Occipital lobe (tissue), 2 donors: Measurements from ENCODE around the gene GLT6D1. TPM values are rescaled to one million over a fixed set of nuclear protein-coding genes. Genes with fewer than 3 reads are reported as not detected.

Source experiments
- DNase-seq: peaks from one replicate; lab custom pipeline; 2025; lab: John Stamatoyannopoulos, UW
- total RNA-seq: library from RNA; depleted of rRNA; stranded (reverse); fragments of >200 nt; gene quantifications from one replicate; pipeline ENCODE4 v1.2.3, GENCODE V29; 2014

Gene GLT6D1
- total RNA-seq, 1 donor from 2014 or later, result not detected

DNA sequence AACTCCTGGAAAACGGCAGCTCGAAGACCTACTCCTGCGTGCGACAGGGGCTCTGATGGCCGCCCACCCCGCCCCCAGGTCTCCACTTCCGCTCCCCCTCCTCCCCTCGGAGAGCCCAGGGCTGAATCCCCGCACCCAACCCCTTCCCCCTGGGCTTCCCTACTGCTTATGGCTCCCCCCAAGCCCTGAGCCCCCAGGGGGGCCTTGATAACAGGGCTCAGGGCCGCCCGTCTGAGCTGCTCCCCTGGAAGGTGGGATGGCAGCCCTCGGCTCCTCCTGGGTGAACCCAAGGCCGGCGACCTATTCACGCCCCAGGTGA, 30.4 kb downstream of the GLT6D1 start:
- DNase-seq, result no peak

DNA sequence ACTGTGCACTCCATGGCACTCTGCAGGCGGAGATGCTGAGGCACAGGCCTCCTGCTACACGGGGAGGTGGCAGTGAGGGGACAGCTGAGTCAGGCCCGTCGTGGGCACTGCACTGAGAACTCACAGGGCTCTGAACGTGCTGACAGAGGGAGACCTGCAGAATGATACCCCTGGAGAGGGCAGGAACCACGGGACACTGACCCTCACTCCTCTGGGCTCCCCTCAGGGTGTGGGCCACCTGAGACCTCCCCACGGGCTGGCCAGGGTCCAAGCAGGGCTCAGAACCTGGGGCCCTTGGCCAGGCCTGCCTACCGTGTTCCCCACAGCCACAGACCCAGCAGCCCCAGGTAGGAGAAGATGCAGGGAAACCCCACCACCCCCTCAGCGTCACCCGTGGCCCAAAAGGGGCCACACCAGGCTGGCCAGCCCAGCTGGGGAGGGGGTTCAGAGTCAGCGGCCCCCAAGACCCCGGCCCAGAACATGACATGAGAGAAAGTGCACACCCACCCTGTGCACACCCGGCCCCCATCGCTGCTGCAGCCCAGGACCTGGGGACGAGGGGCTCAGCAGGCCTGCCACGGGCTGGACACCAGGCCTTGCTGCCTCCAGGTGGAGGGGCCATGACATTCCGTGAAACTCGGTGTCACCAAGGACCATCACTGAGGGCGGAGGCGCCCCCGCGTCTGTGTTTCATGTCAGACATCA, 30.9 kb downstream of the GLT6D1 start:
- no peak for DNase-seq

DNA sequence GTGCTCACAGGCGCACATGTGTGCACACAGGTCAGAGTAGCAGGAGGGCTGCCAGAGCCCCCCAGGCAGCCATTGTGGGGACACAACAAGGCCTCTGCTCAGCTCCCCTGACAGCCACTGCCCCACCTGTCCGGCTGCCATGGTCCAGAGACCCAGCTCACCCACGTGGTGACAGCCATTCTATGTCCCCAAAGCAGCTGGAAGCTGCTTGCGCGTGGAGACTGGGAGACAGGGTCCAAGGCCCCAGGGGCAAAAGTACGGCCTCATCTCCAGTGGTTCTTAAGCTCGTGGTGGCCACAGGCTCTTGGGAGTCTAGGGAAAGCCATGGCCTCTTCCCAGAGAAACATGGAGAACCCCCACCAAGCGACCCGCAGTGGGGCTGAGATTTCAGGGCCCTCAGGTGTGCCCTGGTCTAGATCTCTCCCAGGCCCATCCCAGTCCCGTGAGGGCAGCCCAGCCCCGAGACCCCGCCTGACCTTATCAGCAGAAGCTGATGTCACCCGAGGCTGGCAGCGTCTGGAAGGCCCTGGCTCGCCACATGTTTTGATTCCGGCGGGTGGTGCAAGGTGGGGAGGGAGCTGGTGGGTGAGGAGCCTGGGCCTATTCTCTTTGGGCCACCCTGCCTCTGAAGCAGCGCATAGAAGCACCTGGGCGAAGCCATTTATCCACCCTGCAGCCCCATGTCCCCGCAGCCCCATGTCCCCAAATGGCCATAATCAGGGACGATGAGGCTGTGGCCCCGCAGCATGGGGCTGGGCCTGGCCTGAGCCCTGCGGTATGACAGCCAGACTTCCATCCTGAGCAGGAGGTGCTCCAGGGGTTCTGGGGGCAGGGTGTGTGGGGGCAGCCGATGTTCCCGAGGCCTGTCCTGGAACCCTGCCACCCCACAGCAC, 31.7 kb downstream of the GLT6D1 start:
- no peak for DNase-seq

DNA sequence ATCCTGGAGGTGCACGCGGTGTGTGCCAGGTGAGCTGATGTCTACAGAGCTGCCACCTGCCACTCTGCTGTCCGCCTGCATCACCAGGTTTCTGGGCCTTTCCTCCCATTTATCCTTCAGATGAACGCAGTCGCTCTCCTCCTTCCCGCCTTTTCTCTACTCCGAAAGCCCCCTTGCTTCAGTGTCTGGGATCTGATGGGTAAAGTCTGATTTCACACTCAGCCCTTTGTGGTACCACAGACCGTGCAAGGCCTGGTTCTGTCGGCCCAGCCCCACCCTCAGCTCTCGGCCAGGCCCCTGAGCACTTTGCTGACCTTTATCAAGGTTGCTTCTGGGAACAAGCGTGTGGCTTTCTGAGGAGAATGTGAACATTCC, 32.5 kb downstream of the GLT6D1 start:
- no peak for DNase-seq

DNA sequence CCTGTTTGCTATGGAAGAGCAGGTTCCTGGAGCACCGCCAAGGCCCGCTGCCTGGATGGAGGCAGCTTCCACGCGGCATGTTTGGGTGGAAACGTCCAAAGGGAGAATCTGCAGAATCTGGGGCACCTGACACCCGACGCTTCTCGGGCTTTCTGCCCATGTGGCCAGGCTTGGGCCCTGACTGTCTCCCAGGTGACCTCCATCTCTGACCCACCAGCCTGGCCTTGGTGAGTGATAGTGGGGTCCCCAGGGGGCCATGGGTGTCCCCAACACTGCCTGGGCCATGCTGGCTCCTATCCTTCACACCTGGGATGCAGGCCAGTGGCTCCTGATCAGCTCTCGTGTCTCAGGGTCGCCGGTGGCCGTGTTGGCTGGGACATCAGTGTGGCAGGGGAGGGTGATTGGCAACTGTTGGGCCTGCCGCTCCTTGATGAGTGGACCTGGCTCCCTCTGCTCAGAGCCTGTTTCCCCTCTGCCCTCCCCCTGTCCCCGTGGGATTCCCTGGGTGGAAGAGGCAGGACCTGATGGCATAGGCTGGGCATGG, 34.0 kb downstream of the GLT6D1 start:
- no peak for DNase-seq

DNA sequence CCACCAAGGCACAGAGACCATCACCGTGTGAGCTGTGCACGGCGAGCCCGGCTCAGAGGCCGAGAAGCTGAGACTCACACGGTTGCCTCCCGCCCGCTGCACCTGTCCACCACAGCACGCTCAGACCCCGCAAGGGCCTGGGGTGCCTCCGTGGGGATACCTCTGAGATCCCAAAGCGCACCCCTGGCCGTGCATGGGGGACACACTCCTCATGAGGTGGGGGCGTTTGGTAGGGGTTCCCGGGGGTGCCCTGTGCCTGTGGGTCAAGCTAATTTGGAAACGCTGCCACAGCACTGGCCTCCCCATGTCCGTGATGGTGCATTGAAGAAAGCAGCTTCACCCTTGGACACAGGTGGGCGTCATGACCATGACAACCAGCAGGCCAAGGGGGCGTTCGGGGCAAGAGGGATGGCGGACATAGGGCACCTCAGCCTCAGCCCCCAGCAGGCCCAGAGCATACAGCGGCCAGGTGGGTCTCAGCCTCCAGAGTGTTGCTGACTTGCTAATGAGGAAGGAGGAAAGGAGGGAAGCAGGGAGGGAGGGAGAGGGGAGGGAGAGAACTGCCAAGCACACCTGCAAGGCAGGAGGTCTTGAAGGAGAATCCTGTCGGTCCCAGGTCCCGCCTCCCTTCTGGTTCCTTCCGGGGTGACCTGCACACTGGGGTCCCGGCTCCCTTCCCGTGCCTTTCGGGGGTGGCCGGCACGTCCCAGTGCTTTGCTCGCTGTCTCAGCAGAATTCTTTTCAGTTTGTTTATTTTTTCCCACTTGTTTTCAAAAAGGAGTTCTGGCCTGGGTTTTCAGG, 34.7 kb downstream of the GLT6D1 start:
- DNase-seq, result no peak

DNA sequence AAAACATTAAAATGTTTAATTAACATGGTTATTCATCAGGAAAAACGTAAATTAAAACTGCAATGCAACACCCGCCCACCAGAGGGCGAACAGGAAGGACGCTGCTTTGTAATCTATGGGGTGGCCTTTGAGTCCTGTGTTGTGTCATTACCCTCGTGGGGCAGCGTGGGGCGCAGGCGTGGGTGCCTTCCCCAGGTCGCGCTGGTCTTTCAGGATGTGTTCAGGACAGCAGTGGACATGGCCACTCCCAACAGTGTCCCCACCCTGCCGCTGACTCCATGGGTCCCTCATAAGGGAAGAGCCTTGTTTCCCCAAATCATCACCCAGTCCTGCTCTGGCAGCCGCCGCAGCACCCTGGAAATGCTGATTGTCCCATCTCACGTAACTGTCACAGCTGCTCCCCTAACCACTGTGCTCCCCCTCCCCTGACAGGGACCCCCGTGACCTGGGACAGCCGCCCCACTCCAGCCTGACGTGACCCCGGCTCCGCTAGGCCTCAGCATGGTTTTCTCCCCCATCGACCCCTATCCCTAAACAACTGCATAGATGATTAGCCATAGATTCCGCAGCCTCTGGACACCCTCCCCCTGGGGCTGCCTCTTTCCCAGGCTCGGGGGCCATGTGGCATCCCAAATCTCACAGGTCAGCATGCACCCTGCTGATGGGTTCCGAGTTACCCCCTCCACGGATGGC, 36.4 kb downstream of the GLT6D1 start:
- no peak for DNase-seq

DNA sequence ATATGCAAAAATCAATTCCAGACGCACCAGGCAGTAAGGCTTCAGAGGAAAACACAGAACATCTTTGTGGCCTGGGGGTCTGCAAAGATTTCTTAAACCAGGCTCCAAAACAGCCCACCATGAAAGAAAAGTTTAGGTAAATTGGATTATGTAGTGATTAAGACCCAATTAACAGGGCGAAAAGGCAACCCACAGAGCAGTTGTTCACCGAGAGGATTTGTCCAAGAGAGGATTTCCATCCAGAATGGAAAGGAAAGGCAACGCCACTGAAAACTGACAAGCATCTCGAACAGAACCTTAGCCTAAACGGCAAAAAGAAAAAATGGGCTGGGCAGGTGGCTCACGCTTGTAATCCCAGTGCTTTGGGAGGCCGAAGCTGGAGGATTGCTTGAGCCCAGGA, 37.4 kb downstream of the GLT6D1 start:
- no peak for DNase-seq

DNA sequence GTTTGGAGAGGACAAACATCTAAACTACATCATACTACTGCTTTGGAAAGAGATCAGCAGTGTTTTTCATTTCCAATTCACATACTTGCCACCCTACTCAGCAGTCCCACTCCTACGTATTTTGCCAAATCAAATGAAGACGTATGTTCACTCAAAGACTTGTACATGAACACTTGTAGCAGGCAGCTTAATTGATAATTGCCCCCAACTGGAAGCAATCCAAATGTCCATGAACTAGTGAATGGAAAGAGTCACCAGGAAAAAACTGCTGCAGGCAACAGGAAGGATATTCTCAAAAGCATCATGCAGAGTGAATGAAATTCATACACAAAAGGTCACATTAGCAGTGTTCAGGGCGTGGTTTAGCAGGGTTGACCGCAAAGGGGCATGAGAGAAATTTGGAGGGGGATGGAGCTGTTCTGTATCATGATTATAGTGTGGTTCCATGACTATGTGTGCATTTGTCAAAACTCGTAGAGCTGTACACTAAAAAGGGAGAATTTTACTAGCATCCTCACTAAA, 39.0 kb downstream of the GLT6D1 start:
- no peak for DNase-seq

DNA sequence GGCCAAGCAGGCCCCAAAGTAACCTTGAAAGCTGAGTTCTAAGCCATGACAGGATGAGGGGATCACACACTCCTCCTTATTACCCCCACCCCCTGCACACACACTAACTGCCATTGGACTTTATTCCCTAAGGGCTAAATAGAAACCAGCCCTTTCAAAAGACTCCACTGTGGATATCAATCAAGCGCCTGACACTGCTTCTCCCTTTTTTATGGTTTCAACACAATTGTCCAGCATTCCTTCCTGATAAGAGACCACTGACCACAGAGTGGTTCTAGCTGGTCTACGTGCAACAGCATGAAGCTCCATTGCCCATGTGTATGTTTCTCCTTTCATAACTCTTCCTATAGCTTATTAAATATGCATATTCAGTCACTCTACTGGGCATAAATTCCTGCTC, 43.1 kb downstream of the GLT6D1 start:
- DNase-seq, result no peak

DNA sequence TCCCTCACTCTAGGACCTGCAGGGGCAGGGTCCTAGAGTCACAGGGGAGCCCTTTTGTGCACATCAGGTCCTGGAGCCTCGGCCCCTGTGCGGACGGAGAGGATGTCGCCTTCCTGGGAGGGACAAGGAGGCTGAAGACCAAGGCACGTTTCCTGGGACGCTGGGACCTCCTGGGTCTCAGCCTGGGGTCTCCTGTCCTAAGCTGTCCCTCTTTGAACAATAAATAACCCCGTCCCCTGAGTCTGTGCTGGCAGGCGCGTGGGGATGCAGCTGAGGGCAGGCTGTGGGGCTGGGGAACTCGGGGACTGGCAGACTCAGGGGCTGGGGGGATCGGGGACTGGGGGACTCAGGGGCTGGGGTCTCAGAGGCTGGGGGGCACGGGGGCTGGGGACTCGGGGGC, 46.7 kb downstream of the GLT6D1 start:
- no peak for DNase-seq

DNA sequence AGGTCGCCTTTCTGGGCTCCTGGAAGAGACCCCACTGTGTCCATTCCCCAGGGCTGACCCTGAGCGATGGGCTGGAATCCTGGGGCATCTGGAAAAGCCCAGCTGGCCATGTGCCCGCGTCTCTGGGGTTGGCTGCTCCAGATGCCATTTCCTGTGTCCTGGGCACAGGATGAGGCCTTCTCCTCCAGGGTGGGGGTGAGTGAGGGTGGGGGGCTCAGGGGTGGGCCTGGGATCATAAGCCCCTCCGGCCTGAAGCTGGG, 47.1 kb downstream of the GLT6D1 start:
- DNase-seq, result no peak

DNA sequence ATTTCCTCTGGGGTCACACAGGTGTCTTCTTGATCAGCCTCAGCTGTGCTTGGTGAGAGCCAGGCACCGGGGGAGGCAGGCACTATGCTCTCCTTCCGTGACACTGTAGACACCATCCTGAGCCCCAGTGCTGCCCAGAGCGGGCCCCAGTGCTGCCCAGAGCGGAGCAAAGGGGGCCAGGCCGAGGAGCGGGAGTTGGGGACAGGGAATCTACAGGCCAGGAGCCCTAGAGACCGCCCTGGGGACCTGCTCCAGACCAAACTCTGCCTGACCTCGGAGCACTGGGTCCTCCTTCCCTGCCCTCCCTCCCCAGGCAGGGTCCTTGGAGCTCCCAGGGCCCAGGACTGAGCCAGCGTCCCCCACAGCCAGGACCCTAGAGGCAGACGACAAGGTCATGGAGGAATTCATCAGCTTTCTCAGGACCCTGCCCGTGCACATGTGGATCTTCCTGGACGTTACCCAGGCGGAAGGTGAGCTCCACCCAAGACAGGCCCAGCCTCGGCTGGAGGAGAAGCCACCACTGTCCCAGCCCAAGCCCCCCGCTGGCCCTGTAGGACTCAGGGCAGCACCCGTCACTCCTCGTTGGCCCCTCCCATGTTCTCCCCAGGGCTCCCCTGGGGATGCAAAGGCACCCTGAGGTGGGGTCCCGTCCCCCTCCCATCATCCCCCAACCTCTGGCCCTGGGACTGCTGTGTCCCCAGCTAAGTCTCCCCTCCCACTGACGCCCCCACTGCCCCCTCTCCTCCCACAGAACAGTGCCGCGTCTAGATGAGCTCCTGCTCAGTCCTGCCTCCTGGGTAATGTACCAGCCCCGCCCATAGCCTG, 47.6 kb downstream of the GLT6D1 start:
- no peak for DNase-seq

DNA sequence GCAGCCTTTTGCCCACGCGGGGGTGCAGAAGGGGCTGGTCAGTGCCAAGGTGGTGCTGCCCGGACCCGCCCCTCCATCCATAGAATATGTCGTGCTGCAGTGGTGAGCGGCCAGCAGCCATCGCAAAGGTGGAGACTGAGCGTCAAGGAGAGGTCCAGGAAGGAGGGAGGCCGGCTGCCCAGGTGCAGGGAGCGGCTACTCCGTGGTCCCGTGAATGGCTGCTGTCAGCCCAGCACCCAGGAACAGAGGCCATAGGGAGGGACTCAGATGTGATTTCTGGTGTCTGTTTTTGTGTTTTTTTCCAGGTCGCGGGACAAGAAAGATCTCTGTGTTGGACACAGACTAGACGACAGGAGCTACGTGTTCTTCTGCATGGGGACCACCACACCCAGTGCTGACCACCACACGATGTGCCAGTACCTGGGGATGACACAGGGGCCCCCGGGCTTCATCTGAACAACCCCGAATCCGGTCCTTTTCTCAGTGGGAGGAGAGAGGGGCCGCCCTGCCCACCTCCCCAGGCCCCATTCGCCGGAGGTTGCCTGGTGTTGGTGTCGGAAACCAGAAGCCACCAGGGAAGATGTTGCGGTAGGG, 48.8 kb downstream of the GLT6D1 start:
- DNase-seq, result no peak

DNA sequence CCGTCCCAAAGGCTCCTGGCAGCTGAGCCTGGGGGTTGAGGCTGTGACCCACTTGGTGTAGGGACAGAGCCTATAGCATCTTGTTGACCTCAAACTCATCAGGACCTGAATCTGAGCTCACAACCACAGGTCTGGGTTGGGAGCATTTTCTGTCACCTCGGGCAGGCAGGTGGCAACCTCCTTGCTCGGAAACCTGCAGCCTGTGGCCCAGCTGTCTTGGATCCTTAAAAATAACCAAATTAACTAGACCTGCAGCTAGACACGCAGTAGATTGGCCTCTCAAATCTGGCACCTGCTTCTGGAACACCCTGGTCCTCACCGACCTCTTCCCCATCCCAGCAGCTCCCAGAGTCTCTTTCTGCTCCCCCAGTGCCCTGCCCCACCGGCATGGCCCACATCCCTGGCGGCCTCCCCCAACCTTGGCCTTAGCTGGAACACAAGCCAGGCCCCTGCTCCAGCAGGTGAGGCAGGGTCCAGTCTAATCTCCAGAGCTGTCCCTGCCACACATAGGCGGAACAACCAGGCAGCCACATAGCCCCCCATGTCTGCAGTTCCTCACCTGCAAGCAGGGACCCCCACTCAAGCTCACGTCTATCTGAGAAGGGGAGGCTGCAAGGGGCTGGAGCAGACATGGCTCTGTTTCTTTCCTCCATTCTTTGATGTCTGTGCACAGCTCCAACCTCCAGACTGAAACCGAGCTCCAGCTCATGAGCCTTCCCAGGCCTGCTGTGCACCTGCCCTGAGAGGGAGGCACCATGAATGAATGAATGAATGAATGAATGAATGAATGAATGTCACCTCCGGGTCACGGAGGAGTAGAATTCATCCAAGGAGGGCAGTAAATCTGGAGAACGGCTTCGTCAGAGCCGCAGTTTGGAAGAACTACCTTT, 49.5 kb downstream of the GLT6D1 start:
- DNase-seq, result no peak

DNA sequence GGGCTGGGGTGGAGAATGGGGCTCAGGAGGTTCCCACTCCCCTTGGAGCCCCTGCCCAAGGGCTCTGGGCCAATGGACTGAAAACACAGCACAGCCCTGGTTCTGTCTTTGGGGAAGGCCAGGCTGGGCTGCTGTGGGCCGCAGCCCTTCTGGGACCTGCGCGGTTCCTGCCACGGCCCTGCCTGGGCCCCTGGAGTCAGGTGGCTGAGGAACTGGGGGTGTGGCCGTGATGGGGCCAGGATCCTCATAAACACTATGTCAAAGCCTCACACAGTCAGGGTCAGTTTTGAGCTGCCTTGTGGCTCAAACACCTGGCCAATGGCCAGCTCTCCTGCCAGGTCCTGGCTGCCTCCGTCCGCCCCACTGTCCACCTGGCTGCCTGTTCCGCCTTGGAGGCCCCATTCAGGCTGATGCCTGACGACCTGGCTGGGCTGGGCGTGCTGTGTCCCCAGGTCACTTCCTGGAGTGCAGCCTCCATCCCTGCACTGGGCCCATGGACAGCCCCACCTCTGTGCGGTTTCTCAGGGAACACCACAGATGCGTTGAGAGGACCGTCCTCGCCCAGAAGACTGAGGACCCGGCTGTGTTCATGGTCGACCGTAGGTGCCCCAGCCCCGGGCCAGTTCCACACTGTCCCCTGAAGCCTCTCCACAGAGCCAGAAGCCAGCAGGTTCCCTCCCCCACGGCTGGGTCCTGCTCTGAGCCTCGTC, 50.3 kb downstream of the GLT6D1 start:
- DNase-seq, result no peak

DNA sequence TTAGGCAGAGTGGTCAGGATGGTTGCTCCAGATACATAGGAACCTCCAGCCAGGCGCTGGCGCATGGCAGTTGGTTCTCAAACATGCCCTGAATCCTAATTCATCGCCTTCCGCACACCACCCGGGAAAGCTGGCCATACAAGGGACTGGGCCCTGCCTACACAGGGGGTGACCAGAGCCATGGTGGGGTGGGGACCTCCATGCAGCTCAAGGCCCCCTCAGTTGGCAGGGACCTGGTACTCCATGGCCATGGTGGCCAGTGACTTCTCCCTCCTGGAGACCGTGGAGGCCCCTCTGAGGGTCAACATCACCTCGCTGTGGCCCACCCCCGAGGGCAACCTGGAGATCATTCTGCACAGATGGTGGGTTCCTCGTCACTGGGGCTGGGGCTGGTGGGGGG, 51.0 kb downstream of the GLT6D1 start:
- DNase-seq, result no peak

DNA sequence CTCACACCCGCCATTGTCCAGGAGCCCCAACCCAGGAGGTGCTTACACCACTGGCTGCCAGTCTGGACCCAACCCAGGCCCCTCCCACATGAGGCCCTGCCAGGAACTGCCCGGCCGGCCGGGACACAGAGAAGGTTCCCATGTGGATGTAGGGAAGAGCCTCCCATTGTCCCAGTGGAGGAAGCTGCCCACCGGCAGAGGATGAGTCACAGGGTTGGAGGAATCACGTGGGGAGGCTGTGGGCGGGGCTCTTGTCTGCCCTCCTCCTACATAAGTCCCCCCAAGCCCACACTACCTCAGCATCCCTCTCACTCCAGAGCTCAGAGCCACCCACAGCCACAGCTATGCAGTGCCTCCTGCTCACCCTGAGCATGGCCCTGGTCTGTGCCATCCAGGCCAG, 51.7 kb downstream of the GLT6D1 start:
- DNase-seq, result no peak
